HG03025 (cell line): ENCODE measurements around the gene ADGRV1.
"Not testable (repeated sequence)": the region's sequence is repeated elsewhere in the genome, so short reads cannot be mapped to it uniquely, and the experiment has no call there.

Experiments
- ATAC-seq: cut with Tn5 transposase; IDR thresholded peaks from one replicate; pipeline ENCODE4 v1.9.1; 2021; ENCODE audit warnings: mild to moderate bottlenecking, moderate library complexity; ENCODE audit not compliant: unreplicated experiment, low FRiP score

ADGRV1 gene

DNA sequence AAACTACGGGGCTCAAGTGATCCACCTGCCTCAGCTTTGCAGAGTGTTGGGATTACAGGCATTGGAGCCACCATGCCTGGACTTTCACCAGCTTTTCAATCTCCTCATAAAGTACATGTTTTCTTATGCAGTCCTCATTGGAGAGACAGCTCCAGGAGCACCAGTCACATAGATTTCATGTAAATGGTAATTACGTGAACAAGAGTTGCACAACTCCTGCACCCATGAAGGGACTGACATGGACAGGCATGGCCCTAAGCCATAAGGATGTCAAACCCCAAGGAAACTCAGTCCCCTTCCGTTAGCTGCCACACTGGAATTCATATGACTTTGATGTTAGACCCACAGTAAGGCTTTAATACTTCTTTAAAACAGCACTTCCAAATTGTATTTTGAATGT, 7.6 kb upstream of the ADGRV1 start:
- no peak for ATAC-seq

DNA sequence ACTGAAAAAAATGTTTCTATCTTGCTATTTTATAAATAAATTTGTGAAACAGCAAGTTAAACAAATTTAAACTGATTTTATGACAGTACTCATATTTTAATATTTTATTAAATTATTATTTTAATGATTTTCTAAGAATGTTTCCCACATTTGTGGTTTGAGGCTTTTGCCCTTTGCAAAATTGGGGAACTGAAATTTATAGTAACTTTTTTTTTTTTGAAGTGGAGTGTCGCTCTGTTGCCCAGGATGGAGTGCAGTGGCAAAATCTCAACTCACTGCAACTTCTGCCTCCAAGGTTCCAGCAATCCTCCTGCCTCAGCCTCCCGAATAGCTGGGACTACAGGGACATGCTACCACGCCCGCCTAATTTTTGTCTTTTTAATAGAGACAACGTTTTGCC, 7.2 kb upstream of the ADGRV1 start:
- no peak for ATAC-seq

DNA sequence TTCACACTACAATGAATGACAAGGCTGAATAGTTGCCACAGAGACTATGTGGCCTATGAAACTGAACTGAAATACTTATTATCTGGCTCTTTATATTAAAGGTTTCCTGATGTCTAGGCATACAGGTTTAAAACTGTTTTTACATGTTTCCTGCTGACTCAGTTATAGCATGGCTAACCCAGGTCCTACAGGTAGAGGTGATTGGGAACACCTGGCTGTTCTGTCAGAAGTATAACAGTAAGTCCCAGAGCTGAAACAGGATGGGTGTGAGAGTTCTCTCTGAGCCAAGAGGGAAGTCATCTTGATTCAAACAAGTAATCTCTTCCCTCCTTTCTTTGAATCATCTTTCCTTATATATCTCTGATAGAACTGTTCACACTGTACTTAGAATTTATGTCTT, 4.9 kb upstream of the ADGRV1 start:
- no peak for ATAC-seq

DNA sequence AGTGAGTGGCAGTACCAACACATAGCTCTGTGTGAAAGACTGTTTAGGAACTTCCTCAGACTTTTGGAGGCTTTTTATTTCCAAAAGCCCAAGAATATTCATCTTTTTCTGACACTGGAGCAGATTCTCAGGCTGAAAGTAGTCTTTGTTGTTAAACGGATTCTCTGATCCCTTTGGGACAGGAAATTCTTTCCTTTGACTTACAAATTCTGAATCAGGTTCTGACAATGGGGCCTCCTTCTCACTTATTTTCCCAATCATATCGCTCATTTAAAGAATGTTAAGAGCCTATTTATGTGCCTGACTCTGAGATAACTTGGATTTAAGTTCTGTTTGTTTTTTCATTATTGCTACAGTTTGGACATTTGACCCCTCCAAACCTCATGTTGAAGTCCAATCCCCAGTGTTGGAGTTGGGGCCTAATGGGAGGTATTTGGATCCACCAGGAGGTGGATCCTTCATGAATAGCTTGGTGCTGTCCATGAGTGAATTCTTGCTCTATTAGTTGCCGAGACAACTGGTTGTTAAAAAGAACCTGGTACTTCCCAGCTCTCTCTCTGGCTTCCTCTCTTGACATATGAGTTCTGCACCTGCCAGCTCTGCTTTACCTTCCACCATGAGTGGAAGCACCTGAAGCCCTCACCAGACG, 4.1 kb upstream of the ADGRV1 start:
- no peak for ATAC-seq

DNA sequence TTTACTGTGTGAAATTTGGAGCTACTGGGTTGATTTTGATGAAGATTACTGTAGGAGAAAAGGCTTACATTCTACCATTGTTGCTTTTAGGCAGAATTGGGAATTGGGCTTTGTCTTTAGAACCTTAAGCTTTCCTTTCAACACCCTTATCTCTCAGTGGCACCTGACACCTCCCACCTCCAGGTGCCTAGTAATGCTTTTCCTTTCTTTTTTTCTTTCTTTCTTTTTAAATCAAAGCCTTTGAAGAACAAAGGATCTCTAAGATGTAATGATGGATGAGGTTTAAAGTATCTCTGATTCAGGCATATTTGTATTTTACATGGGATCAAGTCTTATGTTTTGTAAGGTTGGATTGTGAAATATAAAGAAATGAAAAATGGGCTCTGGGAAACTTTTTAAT, 2.9 kb upstream of the ADGRV1 start:
- ATAC-seq: no peak

DNA sequence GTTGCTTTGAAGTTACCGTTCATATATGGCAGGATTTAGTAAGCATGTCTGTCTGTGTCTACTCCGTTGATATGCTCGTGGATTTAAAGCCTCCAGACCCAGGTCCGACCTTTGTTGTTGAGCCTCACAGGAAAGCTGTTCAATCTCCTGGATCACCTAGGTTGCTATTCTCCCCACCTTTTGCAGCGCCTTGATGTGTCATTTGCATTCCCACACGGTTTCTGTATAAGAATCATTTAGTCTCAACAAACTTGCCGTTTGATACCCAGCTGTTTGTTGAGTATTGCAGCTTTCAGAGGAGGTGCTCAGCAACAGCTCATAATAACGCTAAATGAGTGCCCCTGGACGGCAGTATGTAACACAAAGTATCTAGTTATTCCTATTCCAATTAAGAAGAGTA, 1.2 kb upstream of the ADGRV1 start:
- no peak for ATAC-seq

DNA sequence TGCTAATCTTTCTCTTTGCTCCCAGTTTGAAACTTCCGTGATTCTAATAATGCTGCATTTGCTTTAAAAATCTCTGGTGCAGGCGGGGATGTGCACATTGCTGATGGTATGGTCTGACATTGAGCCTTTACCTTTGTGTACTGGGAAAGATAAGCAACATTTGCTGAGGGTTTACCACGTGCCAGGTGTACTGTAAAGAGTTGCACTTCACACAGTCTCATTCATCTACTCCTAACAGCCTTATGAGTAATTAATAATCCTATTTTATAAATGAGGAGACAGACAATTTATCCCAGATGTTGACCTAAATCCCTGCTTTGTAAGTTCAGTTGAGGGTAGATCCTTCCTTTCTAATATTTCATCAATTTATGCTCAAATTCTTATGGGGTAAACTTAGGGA, 726 bp upstream of the ADGRV1 start:
- ATAC-seq: no peak

DNA sequence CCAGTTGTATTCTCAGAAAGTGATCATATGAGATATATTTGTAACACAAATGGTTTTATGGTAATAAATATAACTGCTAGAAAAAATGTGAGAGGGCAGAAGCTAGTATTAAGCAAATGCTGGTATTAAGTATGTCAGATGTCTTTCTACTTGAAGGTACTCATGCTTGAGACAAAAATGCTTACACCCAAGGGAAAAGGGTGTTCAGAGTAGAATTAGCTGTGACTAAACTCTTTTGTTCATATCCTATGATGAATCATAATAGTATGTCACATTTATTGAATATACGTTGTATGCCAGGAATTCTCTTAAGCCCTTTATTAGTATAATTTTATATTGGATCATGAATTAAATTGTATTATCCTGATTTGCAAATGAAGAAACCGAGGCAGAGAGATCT, 2.2 kb downstream of the ADGRV1 start:
- no peak for ATAC-seq

DNA sequence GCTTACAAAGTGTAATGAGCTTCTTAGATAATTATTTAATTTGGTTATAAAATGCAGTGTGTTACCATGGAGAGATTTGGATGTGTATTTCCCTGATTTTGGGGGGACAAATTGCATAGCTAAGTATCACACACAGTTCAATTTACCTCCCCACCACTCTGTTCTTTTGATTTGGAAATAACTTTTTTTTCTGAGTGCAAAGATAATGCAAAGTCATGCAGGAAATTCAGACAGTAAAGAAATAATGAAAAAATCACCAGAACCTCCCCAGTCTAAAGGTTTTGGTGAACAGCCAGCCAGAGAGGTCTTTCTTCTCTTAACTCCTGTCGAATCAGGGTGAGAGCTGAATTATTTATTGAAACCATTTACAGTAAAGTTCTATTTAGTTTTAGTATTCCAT, 3.2 kb downstream of the ADGRV1 start:
- ATAC-seq: no peak

DNA sequence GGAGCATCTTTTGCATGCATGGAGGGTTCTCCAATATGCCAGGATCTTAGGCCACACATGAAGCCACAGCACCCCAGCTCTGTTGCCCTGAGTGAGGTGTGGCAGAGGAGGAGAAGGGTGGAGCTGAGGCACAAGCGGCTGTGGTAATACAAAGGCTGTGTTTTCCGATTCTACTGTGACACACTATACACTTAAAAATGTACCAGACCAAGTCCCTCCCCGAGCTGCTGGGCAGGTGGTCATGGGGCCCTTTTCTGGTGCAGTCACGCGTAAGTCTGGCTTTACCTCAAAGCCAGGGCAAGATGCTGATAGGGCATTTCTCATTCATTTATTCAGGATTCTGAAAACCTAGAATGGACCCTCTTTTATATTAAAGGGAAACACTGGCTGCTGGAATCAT, 3.7 kb downstream of the ADGRV1 start:
- ATAC-seq: no peak

DNA sequence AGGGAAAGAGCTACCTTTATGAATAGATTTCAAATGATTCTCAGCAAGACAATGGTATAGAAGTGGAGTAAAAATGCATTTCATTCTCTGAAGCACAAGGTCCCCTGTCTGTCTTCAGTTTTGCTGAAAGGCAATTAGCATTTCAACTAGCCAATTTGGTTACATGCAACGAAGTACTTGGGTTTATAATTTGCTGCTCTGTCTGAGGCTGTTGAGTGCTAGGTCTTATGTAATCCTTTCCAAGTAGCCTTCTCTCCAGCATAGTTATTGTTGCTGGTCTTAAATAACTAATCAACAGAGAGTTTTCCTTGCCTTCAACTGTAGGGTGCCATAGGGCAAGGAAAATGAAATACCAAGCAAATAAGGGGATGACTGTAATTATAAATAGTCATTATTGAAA, 4.5 kb downstream of the ADGRV1 start:
- no peak for ATAC-seq

DNA sequence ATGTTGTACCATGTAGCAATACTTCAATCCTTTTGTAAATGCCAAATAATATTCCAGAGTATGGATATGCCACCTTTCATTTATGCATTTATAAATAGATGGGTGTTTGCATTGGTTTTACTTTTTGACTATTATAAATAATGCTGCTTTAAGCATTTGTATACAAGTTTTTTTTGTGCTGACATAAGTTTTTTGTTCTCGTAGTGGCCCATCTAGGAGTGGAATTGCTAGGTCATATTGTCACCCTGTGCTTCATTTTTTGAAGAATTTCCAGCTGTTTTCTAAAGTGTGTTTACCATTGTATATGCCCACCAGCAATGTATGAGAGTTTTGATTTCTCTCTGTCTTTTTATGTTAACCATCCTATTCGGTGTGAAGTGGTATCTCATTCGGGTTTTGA, 6.9 kb downstream of the ADGRV1 start:
- ATAC-seq: no peak

DNA sequence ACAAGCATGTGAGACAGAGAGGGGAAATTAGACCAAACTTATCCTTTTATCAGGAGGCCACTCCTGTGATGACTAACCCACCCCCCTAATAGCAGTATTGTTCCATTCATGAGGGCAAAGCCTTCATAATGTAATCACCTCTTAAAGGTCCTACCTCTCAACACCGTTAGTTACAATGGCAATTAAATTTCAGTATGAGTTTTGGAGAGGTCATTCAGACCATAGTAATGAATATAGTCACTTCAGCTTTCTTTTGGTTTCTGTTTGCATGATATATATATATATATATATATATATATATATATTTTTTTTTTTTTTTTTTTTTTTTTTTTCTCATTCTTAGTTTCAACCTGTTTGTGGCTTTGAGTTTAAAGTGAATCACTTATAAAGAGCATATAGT, 10.5 kb downstream of the ADGRV1 start:
- no peak for ATAC-seq

DNA sequence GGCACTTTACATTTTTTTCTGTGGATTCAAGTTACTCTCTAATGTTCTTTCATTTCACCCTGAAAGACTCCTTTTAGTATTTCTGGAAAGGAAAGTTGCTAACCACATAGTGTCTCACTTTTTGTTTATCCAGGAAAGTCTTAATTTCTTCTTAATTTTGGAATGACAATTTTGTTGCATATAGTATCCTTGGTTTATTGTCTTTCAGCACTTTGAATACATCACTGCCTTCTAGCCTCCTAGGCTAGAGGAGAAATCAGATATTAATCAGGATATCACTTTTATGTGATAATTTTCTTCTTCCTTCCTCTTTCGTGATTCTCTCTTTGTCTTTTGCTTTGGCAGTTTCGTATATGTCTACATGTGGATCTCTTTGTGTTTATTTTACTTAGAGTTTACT, 11.4 kb downstream of the ADGRV1 start:
- no peak for ATAC-seq

DNA sequence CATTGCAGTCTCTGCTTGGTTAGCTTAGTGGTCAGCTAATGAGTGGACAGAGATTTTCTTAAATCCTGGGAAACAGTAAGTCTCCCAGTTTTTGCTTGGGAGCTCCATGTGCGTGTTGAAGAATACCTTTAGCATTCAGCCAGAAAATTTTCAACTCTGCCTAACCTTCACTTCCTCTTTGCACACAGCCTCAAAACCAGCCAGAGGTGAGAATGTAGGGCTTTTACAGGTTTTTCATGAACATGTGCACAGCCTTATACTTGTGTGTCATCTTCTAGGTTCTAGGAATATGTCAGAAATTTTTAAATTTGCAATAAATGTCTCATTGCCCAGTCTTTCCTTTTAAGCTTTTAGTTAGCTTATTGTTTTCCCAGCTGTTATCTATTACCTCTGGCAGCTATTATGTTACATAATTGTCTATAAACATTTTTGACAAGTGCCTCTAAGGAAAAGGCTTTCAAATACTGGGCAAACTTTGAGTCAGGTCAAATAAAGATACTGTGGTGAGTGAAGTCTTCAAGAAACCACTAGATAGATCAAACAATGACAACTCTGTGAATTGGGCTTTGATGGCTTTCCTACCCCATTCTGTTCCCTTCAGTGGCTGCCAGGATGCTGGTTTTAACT, 12.7 kb downstream of the ADGRV1 start:
- no peak for ATAC-seq

DNA sequence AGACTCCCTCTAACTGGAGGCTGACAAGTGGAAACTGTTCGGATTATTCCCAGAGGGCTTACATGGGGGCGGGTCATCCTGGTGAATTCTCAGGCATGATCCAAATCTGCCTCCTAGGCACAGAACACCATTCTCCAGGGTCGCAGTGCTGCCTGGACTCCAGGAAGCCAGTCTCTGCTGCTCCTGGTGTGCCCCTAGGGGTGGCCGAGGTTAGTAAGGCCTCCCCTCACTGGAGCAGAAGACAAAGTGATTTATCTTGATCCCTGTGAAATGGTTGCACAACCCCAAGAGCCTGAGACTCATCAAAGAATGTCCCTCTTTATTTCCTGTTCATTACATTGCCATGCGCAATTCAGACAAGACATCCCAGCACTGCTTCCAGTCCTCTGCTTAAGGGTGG, 17.1 kb downstream of the ADGRV1 start:
- ATAC-seq: no peak

DNA sequence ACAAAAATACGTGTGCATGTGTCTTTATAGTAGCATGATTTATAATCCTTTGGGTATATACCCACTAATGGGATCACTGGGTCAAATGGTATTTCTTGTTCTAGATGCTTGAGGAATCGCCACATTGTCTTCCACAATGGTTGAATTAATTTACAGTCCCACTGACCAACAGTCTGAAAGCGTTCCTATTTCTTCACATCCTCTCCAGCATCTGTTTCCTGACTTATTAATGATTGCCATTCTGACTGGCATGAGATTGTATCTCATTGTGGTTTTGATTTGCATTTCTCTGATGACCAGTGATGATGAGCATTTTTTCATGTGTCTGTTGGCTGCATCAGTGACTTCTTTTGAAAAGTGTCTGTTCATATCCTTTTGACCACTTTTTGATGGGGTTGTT, 18.0 kb downstream of the ADGRV1 start:
- ATAC-seq: not testable (repeated sequence)

DNA sequence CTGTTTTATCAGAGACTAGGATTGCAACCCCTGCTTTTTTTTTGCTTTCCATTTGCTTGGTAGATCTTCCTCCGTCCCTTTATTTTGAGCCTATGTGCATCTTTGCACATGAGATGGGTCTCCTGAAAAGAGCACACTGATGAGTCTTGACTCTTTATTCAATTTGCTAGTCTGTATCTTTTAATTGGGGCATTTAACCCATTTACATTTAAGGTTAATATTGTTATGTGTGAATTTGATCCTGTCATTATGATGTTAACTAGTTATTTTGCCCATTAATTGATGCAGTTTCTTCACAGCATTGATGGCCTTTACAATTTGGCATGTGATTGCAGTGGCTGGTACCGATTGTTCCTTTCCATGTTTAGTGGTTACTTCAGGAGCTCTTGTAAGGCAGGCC, 21.3 kb downstream of the ADGRV1 start:
- not testable (repeated sequence) for ATAC-seq

DNA sequence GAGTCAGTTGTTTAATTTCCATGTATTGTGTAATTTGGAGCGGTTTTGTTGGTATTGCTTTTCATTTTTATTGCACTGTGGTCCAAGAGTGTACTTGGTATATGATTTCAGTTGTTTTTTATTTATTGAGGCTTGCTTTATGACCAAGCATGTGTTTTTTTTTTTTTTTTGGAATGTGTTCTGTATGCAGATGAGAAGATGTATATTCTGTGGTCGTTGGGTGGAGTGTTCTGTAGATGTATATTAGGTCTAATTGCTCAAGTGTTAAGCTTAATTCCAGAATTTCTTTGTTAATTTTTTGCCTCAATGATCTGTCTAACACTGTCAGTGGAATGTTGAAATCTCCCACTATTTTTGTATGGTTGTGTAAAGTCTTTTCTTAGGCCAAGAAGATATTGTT, 23.4 kb downstream of the ADGRV1 start:
- no peak for ATAC-seq

DNA sequence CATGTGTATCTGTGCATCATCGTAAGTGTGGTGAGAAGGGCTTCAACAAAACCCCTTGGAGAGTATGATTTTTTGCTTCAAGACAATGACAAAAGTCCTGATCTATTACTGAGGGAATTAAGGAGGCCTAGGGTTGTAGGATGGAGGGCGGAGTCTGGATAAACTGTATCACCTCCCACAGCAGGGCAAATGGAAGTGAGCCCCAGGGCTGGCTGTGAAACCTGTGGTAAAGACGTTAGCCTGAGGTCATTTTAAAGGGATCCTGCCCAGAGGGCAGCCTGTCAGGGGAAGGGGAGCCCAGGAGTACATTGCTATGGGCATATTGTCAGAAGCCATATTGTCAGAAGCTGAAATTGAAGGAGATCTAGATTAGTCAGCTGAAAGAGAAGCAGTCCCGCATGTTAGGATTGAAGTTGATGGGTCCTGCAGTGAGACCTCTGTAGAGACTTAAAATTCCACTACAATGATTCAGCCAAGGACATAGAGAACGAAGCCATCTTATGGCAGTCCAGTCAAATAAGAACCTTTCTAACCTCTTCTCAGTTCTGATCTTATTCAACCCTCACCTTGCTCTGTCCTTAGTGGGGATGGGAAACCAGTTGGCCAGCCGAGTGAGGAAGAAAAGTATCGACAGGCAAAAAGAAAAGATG, 26.9 kb downstream of the ADGRV1 start:
- ATAC-seq: no peak

DNA sequence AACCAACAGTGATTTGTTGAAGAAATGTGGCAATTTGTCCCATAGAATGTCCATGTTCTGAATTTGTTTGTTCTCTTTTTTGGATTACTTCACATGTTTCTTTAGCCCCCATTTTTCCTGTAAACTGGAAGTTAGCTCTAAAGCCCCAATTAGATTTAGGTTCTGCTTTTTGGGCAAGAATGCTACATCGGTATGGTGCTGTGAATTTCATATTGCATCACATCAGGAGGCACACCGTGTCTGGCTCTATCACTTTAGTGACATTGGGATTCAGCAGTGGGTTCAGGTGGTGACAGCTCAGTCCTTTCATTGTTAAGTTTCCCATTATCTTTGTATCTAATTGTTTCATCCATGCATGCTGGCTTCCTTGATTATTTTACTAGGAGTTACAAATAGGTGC, 27.9 kb downstream of the ADGRV1 start:
- no peak for ATAC-seq

DNA sequence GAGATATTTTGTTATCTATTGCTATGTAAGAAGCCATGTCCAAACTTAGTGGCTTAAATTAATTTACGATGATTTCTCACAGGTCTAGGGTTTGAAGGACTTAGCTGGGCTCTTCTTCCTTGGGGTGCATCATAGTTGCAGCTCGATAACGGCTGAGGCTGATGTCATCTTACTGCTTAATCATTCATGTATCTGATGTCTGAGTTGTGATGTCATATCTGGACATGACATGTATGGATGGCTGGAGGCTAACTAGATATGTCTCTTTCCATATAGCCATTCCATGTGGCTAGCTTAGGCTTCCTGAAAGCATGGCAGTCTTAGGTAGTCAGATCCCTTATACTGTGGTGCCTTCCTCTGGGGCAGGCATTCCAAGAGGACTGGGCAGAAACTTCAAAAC, 31.6 kb downstream of the ADGRV1 start:
- ATAC-seq: no peak
